ENCODE measurements around the gene PRSS57. TPM values are rescaled to one million over a fixed set of nuclear protein-coding genes. Genes with fewer than 3 reads are reported as not detected.
A peak's percentile ranks its signal among the peaks of the same experiment; 100 is the strongest.

The PRSS57 gene
- total and polyA plus RNA-seq, 2 donors (not counting 1 experiment from before 2014, with no cell fraction given): not detected

DNA sequence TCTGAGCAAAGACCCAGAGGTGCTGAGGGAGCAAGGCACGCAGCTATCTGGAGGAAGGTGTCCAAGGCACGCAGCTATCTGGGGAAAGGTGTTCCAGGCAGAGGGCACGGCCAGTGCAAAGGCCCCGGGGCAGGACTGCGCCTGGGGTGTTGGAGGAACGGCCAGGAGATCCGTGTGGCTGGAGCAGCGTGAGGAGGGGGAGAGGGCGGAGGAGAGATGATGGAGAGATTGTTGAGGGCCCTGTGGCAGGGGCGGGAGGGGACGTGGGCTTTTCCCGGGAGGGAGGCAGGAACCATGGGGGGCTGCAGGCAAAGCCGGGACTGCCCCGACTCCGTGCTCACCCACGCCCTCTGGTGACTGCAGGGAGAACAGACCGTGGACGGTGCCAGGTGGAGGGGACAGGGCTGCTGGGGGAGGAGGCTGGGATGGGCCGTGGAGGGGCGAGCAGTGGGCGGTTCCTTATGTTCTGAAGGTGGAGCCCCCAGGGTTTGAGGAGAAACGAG is 42.4 kb upstream of the PRSS57 start:
- Histone ChIP-seq H3K36me3 (replicated peaks in 1 of 2; ENCODE audit: control extremely low read depth in 1 of 2, control insufficient read depth in 1 of 2, extremely low read depth in 1 of 2, insufficient read depth in 2 of 2, low read length in 1 of 2) (no peaks in the 10 kb centered on the region), H3K4me1 (ENCODE audit: control insufficient read depth in 2 of 2, insufficient read depth in 2 of 2, low read length in 2 of 2) (no peaks in the 10 kb centered on the region), H4K20me1 (ENCODE audit: control insufficient read depth, insufficient read depth, low read length, poor library complexity, severe bottlenecking) (no peaks in the 10 kb centered on the region), H2AFZ (ENCODE audit: insufficient read depth, low read depth, low read length, poor library complexity, severe bottlenecking) (no peak overlapping the region), H3K9me3 (ENCODE audit: control extremely low read depth in 1 of 3, control insufficient read depth in 2 of 3, insufficient read depth in 1 of 3, low read length in 2 of 3) (peaks cover 0 to 16% (median 0%) of the 10 kb centered on the region in 3 donors), H3K27me3 (replicated peaks in 1 of 4; ENCODE audit: control extremely low read depth in 1 of 4, control insufficient read depth in 3 of 4, insufficient read depth in 4 of 4, low read length in 3 of 4) (peaks cover 0 to 4% (median 0%) of the 10 kb centered on the region in 4 experiments), H3K27ac (ENCODE audit: low read length in 2 of 2) (no peak overlapping the region), H3K4me3 (ENCODE audit: control extremely low read depth in 1 of 5, extremely low read depth in 1 of 5, insufficient read depth in 1 of 5, low read depth in 2 of 5, low read length in 4 of 5) (no peak overlapping the region), H3K9ac (ENCODE audit: low read length) (no peak overlapping the region), H3K4me2 (replicated peaks; ENCODE audit: low read depth, low read length, poor library complexity, severe bottlenecking) (no peak overlapping the region), H3K79me2 (ENCODE audit: control insufficient read depth, insufficient read depth, low read length) (no peaks in the 10 kb centered on the region)
- ATAC-seq (ENCODE audit: low read depth) (peak; percentile 55), DNase-seq (peak; percentile 64)
- Mint-ChIP-seq H3K4me1 (peaks cover 4% of the 10 kb centered on the region), H3K27ac (no peak overlapping the region), H3K4me3 (no peak overlapping the region), H3K9me3 (ENCODE audit: insufficient read depth) (no peaks in the 10 kb centered on the region), H3K27me3 (peaks cover 5% of the 10 kb centered on the region)
- ChIA-PET POLR2A (no interaction called here), CTCF (interaction anchor here (0.8 to 1.4 kb wide), 3 partner anchors 75 to 152 kb away, joined by 3 read pairs; partner anchors contain the start of gene RNF126)
- TF ChIP-seq, protein P1, sequence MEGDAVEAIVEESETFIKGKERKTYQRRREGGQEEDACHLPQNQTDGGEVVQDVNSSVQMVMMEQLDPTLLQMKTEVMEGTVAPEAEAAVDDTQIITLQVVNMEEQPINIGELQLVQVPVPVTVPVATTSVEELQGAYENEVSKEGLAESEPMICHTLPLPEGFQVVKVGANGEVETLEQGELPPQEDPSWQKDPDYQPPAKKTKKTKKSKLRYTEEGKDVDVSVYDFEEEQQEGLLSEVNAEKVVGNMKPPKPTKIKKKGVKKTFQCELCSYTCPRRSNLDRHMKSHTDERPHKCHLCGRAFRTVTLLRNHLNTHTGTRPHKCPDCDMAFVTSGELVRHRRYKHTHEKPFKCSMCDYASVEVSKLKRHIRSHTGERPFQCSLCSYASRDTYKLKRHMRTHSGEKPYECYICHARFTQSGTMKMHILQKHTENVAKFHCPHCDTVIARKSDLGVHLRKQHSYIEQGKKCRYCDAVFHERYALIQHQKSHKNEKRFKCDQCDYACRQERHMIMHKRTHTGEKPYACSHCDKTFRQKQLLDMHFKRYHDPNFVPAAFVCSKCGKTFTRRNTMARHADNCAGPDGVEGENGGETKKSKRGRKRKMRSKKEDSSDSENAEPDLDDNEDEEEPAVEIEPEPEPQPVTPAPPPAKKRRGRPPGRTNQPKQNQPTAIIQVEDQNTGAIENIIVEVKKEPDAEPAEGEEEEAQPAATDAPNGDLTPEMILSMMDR (IDR thresholded peaks at IDR 0.05): peak; percentile 54
- TF ChIP-seq EZH2 (IDR thresholded peaks at IDR 0.05; ENCODE audit: borderline replicate concordance, insufficient read depth, low read depth, low read length, poor library complexity, severe bottlenecking): no peak
- WGBS (ENCODE audit: insufficient coverage): 46% methylated on average over 21 of the region's 22 CpGs
- intact Hi-C loops (cut with micrococcal nuclease): no loop called here

DNA sequence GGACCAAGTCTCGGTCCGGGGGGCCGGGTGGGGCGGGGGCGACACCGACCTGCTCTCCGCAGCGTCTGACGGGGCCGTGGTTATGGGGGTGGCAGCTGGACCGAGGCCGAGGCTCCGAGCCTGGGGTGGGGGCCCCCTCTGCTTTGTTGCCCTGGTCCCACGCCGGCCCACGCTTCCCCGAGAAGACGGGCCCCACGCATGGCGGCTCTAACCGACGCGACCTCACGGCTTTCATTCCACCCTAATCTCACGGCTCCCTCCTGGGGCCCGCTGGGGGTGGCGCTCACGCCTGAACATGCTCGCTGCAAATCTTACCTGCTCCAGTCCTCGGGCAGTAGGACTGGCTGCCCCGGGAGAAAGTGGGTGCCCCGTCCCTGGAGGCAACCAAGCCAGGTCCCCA is 40.9 kb upstream of the PRSS57 start:
- no peak overlapping the region for H3K27ac Mint-ChIP-seq
- intact Hi-C loops (cut with micrococcal nuclease): no loop called here
- Histone ChIP-seq H3K27me3 (replicated peaks in 1 of 4; ENCODE audit: control extremely low read depth in 1 of 4, control insufficient read depth in 3 of 4, insufficient read depth in 4 of 4, low read length in 3 of 4) (peaks cover 0 to 4% (median 0%) of the 10 kb centered on the region in 4 experiments), H3K4me3 (ENCODE audit: control extremely low read depth in 1 of 5, extremely low read depth in 1 of 5, insufficient read depth in 1 of 5, low read depth in 2 of 5, low read length in 4 of 5) (no peak overlapping the region), H4K20me1 (ENCODE audit: control insufficient read depth, insufficient read depth, low read length, poor library complexity, severe bottlenecking) (no peaks in the 10 kb centered on the region), H3K4me1 (ENCODE audit: control insufficient read depth in 2 of 2, insufficient read depth in 2 of 2, low read length in 2 of 2) (no peaks in the 10 kb centered on the region), H3K4me2 (replicated peaks; ENCODE audit: low read depth, low read length, poor library complexity, severe bottlenecking) (no peak overlapping the region), H3K9ac (ENCODE audit: low read length) (no peak overlapping the region), H3K36me3 (replicated peaks in 1 of 2; ENCODE audit: control extremely low read depth in 1 of 2, control insufficient read depth in 1 of 2, extremely low read depth in 1 of 2, insufficient read depth in 2 of 2, low read length in 1 of 2) (no peaks in the 10 kb centered on the region), H3K9me3 (ENCODE audit: control extremely low read depth in 1 of 3, control insufficient read depth in 2 of 3, insufficient read depth in 1 of 3, low read length in 2 of 3) (peaks cover 0 to 2% (median 0%) of the 10 kb centered on the region in 3 donors), H3K27ac (ENCODE audit: low read length in 2 of 2) (no peak overlapping the region), H3K79me2 (ENCODE audit: control insufficient read depth, insufficient read depth, low read length) (no peaks in the 10 kb centered on the region), H2AFZ (ENCODE audit: insufficient read depth, low read depth, low read length, poor library complexity, severe bottlenecking) (no peak overlapping the region)
- ChIA-PET POLR2A (no interaction called here), CTCF (no interaction called here)
- DNase-seq (peak; percentile 19), ATAC-seq (ENCODE audit: low read depth) (no peak)
- H3K4me3 Mint-ChIP-seq: no peak overlapping the region
- no peaks in the 10 kb centered on the region for H3K9me3 Mint-ChIP-seq (ENCODE audit: insufficient read depth)
- peaks cover 4% of the 10 kb centered on the region for H3K4me1 Mint-ChIP-seq
- 95% methylated on average over 28 of the region's 32 CpGs for WGBS (ENCODE audit: insufficient coverage)
- TF ChIP-seq EZH2 (IDR thresholded peaks at IDR 0.05; ENCODE audit: borderline replicate concordance, insufficient read depth, low read depth, low read length, poor library complexity, severe bottlenecking): no peak
- TF ChIP-seq, protein P1 (IDR thresholded peaks at IDR 0.05): no peak
- peaks cover 5% of the 10 kb centered on the region for H3K27me3 Mint-ChIP-seq

Data from B cell (primary cell).